HL-60/S4 treated with retinoic acid at 250 ng/mL for 4 days and 3 days (cell line): ENCODE data around the gene ANKRD23.

Experiments
- in situ Hi-C: fragments of 300-500 bp; cut with MboI; formaldehyde crosslinking; loops from 2 replicates; pipeline ENCODE4 v1.7.0; 2022; ENCODE audit warnings: low sequenced_read_pairs

ANKRD23 gene

GRCh38 chr2:96839875-96840850, 3.7 kb downstream of the ANKRD23 start:
- in situ Hi-C loops = no loop called here

GRCh38 chr2:96839293-96839874, 4.4 kb downstream of the ANKRD23 start:
- in situ Hi-C loops = no loop called here

GRCh38 chr2:96838345-96839292, 5.2 kb downstream of the ANKRD23 start:
- in situ Hi-C loops = no loop called here

GRCh38 chr2:96837575-96837974, 6.2 kb downstream of the ANKRD23 start:
- in situ Hi-C loops = no loop called here

- in situ Hi-C loops = no loop called here
Observed at GRCh38 chr2:96835830-96836229, 8.0 kb downstream of the ANKRD23 start.

GRCh38 chr2:96832754-96833507, 10.9 kb downstream of the ANKRD23 start:
- in situ Hi-C loops = no loop called here

- in situ Hi-C loops = no loop called here
Observed at GRCh38 chr2:96832408-96832753, 11.4 kb downstream of the ANKRD23 start.

- in situ Hi-C loops = no loop called here
Observed at GRCh38 chr2:96831679-96832078, 12.1 kb downstream of the ANKRD23 start.

GRCh38 chr2:96830044-96830562, 13.7 kb downstream of the ANKRD23 start:
- in situ Hi-C loops = no loop called here

- in situ Hi-C loops = no loop called here
Observed at GRCh38 chr2:96828874-96829273, 14.9 kb downstream of the ANKRD23 start.

GRCh38 chr2:96828436-96828835, 15.4 kb downstream of the ANKRD23 start:
- in situ Hi-C loops = no loop called here

- in situ Hi-C loops = no loop called here
Observed at GRCh38 chr2:96826546-96827278, 17.1 kb downstream of the ANKRD23 start.

GRCh38 chr2:96825057-96825456, 18.8 kb downstream of the ANKRD23 start:
- in situ Hi-C loops = no loop called here

GRCh38 chr2:96824079-96824870, 19.5 kb downstream of the ANKRD23 start:
- in situ Hi-C loops = no loop called here

- in situ Hi-C loops = no loop called here
Observed at GRCh38 chr2:96823198-96823597, 20.6 kb downstream of the ANKRD23 start.

GRCh38 chr2:96822786-96823185, 21.0 kb downstream of the ANKRD23 start:
- in situ Hi-C loops = no loop called here

GRCh38 chr2:96821113-96821675, 22.6 kb downstream of the ANKRD23 start:
- in situ Hi-C loops = no loop called here

- in situ Hi-C loops = no loop called here
Observed at GRCh38 chr2:96819876-96820511, 23.8 kb downstream of the ANKRD23 start.
